Measurements from ENCODE around the gene AK3. TPM values are rescaled to one million over a fixed set of nuclear protein-coding genes. Genes with fewer than 3 reads are reported as not detected.

Gene AK3
- total and polyA plus RNA-seq, 10 of the 15 experiments (the other 5 are each of a cell fraction or from before 2014, with no cell fraction given) = 14.2 to 86.6 (median 43.9) TPM

DNA sequence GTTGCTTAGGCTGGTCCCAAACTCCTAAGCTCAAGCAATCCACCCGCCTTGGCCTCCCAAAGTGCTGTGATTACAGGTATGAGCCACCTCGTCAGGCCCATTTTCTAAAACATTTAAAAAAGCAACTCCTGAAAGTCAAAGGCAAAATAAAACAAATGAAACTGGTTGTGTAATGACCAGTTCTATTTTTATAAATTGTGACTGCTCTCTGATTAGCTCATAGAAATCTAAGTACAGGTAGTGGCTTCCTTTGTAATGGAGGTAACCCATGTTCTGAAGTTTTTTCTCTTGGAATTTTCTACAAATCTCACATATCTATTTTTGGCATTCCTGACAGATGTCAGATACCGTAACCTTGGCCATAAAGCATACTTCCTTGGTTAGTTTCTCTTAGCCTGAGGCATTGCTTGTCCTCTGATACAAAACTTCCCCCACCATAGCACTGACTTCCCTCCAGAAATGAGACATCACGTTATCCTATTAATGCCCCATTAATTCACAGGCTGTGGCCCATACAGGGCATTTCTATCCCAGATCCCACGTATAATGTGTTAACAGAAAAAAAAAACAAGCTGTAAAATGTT is 14.1 kb upstream of the AK3 start:
- ChIA-PET POLR2A (no interaction called here), CTCF (interaction anchor here (0.7 to 8.7 kb wide), 9 partner anchors 6 to 835 kb away, joined by 3 to 53 read pairs (median 4); no protein-coding TSS in a partner anchor), RAD21 (ENCODE audit: unreplicated experiment) (interaction anchor here (0.6 to 1.4 kb wide), 6 partner anchors 112 to 845 kb away, joined by 3 to 7 read pairs (median 3); no protein-coding TSS in a partner anchor), SMC1A (ENCODE audit: uncharacterized antibody, unreplicated experiment) (interaction anchor here (0.9 to 2.5 kb wide), 6 partner anchors 12 to 841 kb away, joined by 3 to 7 read pairs (median 3); no protein-coding TSS in a partner anchor)
- no peaks in the 10 kb centered on the region for H3K36me3 ChIP-seq (ENCODE audit: control insufficient read depth in 2 of 2, insufficient read depth in 2 of 2, low read length in 1 of 2)
- H3K9ac ChIP-seq (ENCODE audit: control insufficient read depth, insufficient read depth, low read length) = no peak overlapping the region
- no peaks in the 10 kb centered on the region for H3K9me3 ChIP-seq (replicated peaks; ENCODE audit: control insufficient read depth, insufficient read depth, low read length)
- no TSS peak for BruUV-seq (replicated peaks)
- peak; percentile 51 for ATAC-seq
- FAIRE-seq = no peak
- H4K20me1 ChIP-seq (ENCODE audit: control insufficient read depth, insufficient read depth) = no peaks in the 10 kb centered on the region
- 20% methylated on average over 5 of the region's 5 CpGs for WGBS (ENCODE audit: insufficient coverage, insufficient replicate concordance, low lambda C conversion rate, missing lambda C conversion rate)
- DNase-seq (ENCODE audit: low read depth, low spot score) = no peak
- peak overlapping the region; percentile 58 for H3K4me2 ChIP-seq (ENCODE audit: control insufficient read depth, insufficient read depth)
- peaks cover 8% of the 10 kb centered on the region for H3K4me1 ChIP-seq (ENCODE audit: control insufficient read depth, insufficient read depth, low read length)
- no peak overlapping the region for H3K4me3 ChIP-seq
- in situ Hi-C loops (cut with MboI) (loop anchor here (5.0 kb wide), 2 partner anchors 232 to 687 kb away; partner anchors contain the start of gene JAK2), intact Hi-C loops (cut with micrococcal nuclease; ENCODE audit: unreplicated experiment) (loop anchor here (5.0 to 10.0 kb wide), 2 partner anchors 320 to 507 kb away; no protein-coding TSS in a partner anchor)
- H3K79me2 ChIP-seq (ENCODE audit: control insufficient read depth, insufficient read depth, low read length) = no peaks in the 10 kb centered on the region
- peak overlapping the region; percentile 57 for H2AFZ ChIP-seq (ENCODE audit: control insufficient read depth, low read depth, low read length)
- H3K27me3 ChIP-seq (replicated peaks in 1 of 2; ENCODE audit: control insufficient read depth in 2 of 2, insufficient read depth in 2 of 2, low read length in 1 of 2) = no peaks in the 10 kb centered on the region
- H3K27ac ChIP-seq (ENCODE audit: control insufficient read depth, insufficient read depth) = no peak overlapping the region
- no peak for TF ChIP-seq YBX1 (IDR thresholded peaks at IDR 0.05)
- no peak for TF ChIP-seq ASH2L (IDR thresholded peaks at IDR 0.05; ENCODE audit: borderline replicate concordance, low read depth)
- TF ChIP-seq, protein P1, sequence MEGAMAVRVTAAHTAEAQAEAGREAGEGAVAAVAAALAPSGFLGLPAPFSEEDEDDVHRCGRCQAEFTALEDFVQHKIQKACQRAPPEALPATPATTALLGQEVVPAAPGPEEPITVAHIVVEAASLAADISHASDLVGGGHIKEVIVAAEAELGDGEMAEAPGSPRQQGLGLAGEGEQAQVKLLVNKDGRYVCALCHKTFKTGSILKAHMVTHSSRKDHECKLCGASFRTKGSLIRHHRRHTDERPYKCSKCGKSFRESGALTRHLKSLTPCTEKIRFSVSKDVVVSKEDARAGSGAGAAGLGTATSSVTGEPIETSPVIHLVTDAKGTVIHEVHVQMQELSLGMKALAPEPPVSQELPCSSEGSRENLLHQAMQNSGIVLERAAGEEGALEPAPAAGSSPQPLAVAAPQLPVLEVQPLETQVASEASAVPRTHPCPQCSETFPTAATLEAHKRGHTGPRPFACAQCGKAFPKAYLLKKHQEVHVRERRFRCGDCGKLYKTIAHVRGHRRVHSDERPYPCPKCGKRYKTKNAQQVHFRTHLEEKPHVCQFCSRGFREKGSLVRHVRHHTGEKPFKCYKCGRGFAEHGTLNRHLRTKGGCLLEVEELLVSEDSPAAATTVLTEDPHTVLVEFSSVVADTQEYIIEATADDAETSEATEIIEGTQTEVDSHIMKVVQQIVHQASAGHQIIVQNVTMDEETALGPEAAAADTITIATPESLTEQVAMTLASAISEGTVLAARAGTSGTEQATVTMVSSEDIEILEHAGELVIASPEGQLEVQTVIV (IDR thresholded peaks at IDR 0.05; ENCODE audit: borderline replicate concordance, partially characterized antibody) = no peak
- no peak for TF ChIP-seq RAD21 (IDR thresholded peaks at IDR 0.05; ENCODE audit: insufficient read depth, low read depth, low read length)
- no peak for TF ChIP-seq CREM (IDR thresholded peaks at IDR 0.05; ENCODE audit: low read depth)
- no peak for TF ChIP-seq MYB (IDR thresholded peaks at IDR 0.05; ENCODE audit: borderline replicate concordance, low read depth, low read length)
- peak in 1 of 2 experiments; percentile 71; a peak in 2 of 4 replicates for TF ChIP-seq ETV6 (conservative IDR thresholded peaks at IDR 0.05 in 1 of 2, IDR thresholded peaks at IDR 0.05 in 1 of 2; ENCODE audit: borderline replicate concordance in 1 of 2, low read depth in 1 of 2)
- no peak for TF ChIP-seq MXI1 (IDR thresholded peaks at IDR 0.05; ENCODE audit: low read depth, low read length)
- no peak for TF ChIP-seq STAT3 (IDR thresholded peaks at IDR 0.05; ENCODE audit: low read depth, low read length)
- TF ChIP-seq, protein P2, sequence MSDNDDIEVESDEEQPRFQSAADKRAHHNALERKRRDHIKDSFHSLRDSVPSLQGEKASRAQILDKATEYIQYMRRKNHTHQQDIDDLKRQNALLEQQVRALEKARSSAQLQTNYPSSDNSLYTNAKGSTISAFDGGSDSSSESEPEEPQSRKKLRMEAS (IDR thresholded peaks at IDR 0.05; ENCODE audit: low read depth, low read length) = no peak
- TF ChIP-seq CBFB (IDR thresholded peaks at IDR 0.05; ENCODE audit: low read depth) = no peak
- TF ChIP-seq ZSCAN29 (IDR thresholded peaks at IDR 0.05) = no peak
- TF ChIP-seq FOS (IDR thresholded peaks at IDR 0.05; ENCODE audit: borderline replicate concordance, extremely low read depth, insufficient read length) = no peak
- no peak for TF ChIP-seq CHD2 (IDR thresholded peaks at IDR 0.05; ENCODE audit: borderline replicate concordance, low read depth, low read length)
- TF ChIP-seq PAX5 (IDR thresholded peaks at IDR 0.05; ENCODE audit: borderline replicate concordance, low read depth, low read length) = no peak
- TF ChIP-seq NFIC (IDR thresholded peaks at IDR 0.05; ENCODE audit: low read depth, low read length) = no peak
- TF ChIP-seq SMAD1 (IDR thresholded peaks at IDR 0.05; ENCODE audit: low read depth, partially characterized antibody) = no peak
- no peak for TF ChIP-seq MTA3 (IDR thresholded peaks at IDR 0.05; ENCODE audit: borderline replicate concordance, low read length)
- TF ChIP-seq RELA (IDR thresholded peaks at IDR 0.05; ENCODE audit: borderline replicate concordance, partially characterized antibody) = no peak
- TF ChIP-seq LARP7 (IDR thresholded peaks at IDR 0.05) = no peak
- TF ChIP-seq GATAD2B (conservative IDR thresholded peaks at IDR 0.05; ENCODE audit: low read depth) = no peak
- TF ChIP-seq ATF7 (IDR thresholded peaks at IDR 0.05; ENCODE audit: low read depth) = no peak
- no peak for TF ChIP-seq SREBF1 (IDR thresholded peaks at IDR 0.05; ENCODE audit: low read length)
- TF ChIP-seq ZZZ3 (IDR thresholded peaks at IDR 0.05; ENCODE audit: control insufficient read depth, insufficient read length, low read depth) = no peak
- TF ChIP-seq IRF4 (IDR thresholded peaks at IDR 0.05; ENCODE audit: low read depth, low read length) = peak; percentile 42; the same call in 1 of the 2 replicates
